ENCODE results near the gene GFRA1. TPM values are rescaled to one million over a fixed set of nuclear protein-coding genes. Genes with fewer than 3 reads are reported as not detected.

Gene GFRA1
- total and polyA plus RNA-seq, 2 donors (not counting 3 experiments of a cell fraction or from before 2014, with no cell fraction given): 0.22 to 0.88 TPM

- Histone ChIP-seq H3K36me3 (ENCODE audit: control insufficient read depth in 2 of 2, extremely low read depth in 1 of 2, insufficient read depth in 2 of 2, low read length in 2 of 2) (no peaks in the 10 kb centered on the region), H3K9me3 (replicated peaks; ENCODE audit: control insufficient read depth, insufficient read depth, low read length) (no peaks in the 10 kb centered on the region), H3K4me2 (ENCODE audit: insufficient read depth, low read length) (no peak overlapping the region), H3K27ac (ENCODE audit: insufficient read depth, low read depth, low read length) (no peak overlapping the region), H3K4me1 (ENCODE audit: control insufficient read depth, extremely low read depth, insufficient read depth, low read length) (no peaks in the 10 kb centered on the region), H3K27me3 (ENCODE audit: control insufficient read depth in 2 of 2, insufficient read depth in 2 of 2, low read length in 2 of 2) (no peaks in the 10 kb centered on the region), H3K79me2 (ENCODE audit: control insufficient read depth, insufficient read depth, low read length) (no peaks in the 10 kb centered on the region), H3K9me1 (replicated peaks; ENCODE audit: control insufficient read depth, extremely low read depth, insufficient read depth, low read length) (no peaks in the 10 kb centered on the region), H2AFZ (ENCODE audit: low read depth, low read length) (no peak overlapping the region), H3K9ac (replicated peaks; ENCODE audit: extremely low read depth, insufficient read depth, low read length) (no peak overlapping the region), H3K4me3 (replicated peaks in 1 of 3; ENCODE audit: insufficient read depth in 1 of 3, low read depth in 1 of 3, low read length in 3 of 3) (no peak overlapping the region), H4K20me1 (replicated peaks; ENCODE audit: control insufficient read depth, extremely low read depth, insufficient read depth, low read length) (no peaks in the 10 kb centered on the region)
- CTCF ChIA-PET: no interaction called here
- POLR2A ChIA-PET: no interaction called here
- dilution Hi-C loops (cut with MboI; ENCODE audit: extremely low pct_ligation_motif_present, low sequenced_read_pairs) (no loop called here), intact Hi-C loops (cut with micrococcal nuclease) (no loop called here)
- FAIRE-seq: no peak
- DNase-seq (ENCODE audit: low read depth, low spot score): no peak
- no TSS peak for BruUV-seq (replicated peaks)
- no peak for TF ChIP-seq CTCF (IDR thresholded peaks at IDR 0.05; ENCODE audit: extremely low read depth in 1 of 2, insufficient read depth in 1 of 2, low read depth in 1 of 2, low read length in 2 of 2)
- TF ChIP-seq EZH2 (IDR thresholded peaks at IDR 0.05; ENCODE audit: borderline replicate concordance, low read depth, low read length, severe bottlenecking): no peak
- TF ChIP-seq GATA2 (IDR thresholded peaks at IDR 0.05; ENCODE audit: insufficient read depth, insufficient read length, low read depth, low read length): no peak
- no peak for TF ChIP-seq POLR2A (IDR thresholded peaks at IDR 0.05; ENCODE audit: low read depth, low read length)
- TF ChIP-seq JUN (IDR thresholded peaks at IDR 0.05; ENCODE audit: borderline replicate concordance, insufficient read depth, insufficient read length, low read depth): no peak
- TF ChIP-seq MYC (IDR thresholded peaks at IDR 0.05; ENCODE audit: low read depth, low read length): no peak
- no peak for TF ChIP-seq MAX (IDR thresholded peaks at IDR 0.05; ENCODE audit: insufficient read depth, insufficient read length)
- no peak for TF ChIP-seq FOS (IDR thresholded peaks at IDR 0.05; ENCODE audit: borderline replicate concordance, insufficient read depth, low read length)
- no peak for TF ChIP-seq POLR2AphosphoS5 (IDR thresholded peaks at IDR 0.05; ENCODE audit: insufficient read depth, low read depth, low read length)
Measured at GRCh38 chr10:116118847-116119246, 154.2 kb downstream of the GFRA1 start.
